ENCODE data around the gene TGFBR3.

The TGFBR3 gene

GRCh38 chr1:91712393-91712792 lies 173.6 kb downstream of the TGFBR3 start:
- Histone ChIP-seq H2BK5ac (ENCODE audit: low read length) (no peak overlapping the region), H2AK5ac (ENCODE audit: low read depth, low read length) (no peak overlapping the region), H3K79me1 (ENCODE audit: low read depth, low read length) (no peaks in the 10 kb centered on the region), H3K4ac (ENCODE audit: low read length) (no peak overlapping the region), H2BK15ac (ENCODE audit: low read length) (no peak overlapping the region), H3K23ac (ENCODE audit: low read depth, low read length, poor library complexity) (no peak overlapping the region), H2BK120ac (ENCODE audit: low read depth, low read length) (no peak overlapping the region), H3K4me2 (ENCODE audit: insufficient read depth, low read length, poor library complexity, severe bottlenecking) (no peak overlapping the region), H3K14ac (ENCODE audit: low read length) (no peak overlapping the region), H3K9ac (ENCODE audit: low read depth, low read length, poor library complexity) (no peak overlapping the region), H3K18ac (ENCODE audit: low read length) (no peak overlapping the region), H3K9me3 (replicated peaks in 1 of 2; ENCODE audit: control insufficient read depth in 2 of 2, insufficient read depth in 1 of 2, low read depth in 1 of 2, low read length in 2 of 2) (no peaks in the 10 kb centered on the region), H4K91ac (ENCODE audit: low read depth, low read length, poor library complexity) (no peak overlapping the region), H2BK12ac (ENCODE audit: low read length) (no peak overlapping the region), H3K27me3 (ENCODE audit: control insufficient read depth in 3 of 3, insufficient read depth in 3 of 3, low read depth in 1 of 3, low read length in 3 of 3) (no peaks in the 10 kb centered on the region), H3K36me3 (replicated peaks in 1 of 2; ENCODE audit: control insufficient read depth in 2 of 2, insufficient read depth in 2 of 2, low read length in 2 of 2) (peaks cover 0 to 7% of the 10 kb centered on the region in 2 donors), H2AFZ (ENCODE audit: low read length) (no peak overlapping the region), H4K8ac (ENCODE audit: low read depth, low read length) (no peak overlapping the region), H3K27ac (replicated peaks; ENCODE audit: low read length) (no peak overlapping the region), H3K4me1 (ENCODE audit: control insufficient read depth in 2 of 2, insufficient read depth in 1 of 2, low read depth in 1 of 2, low read length in 2 of 2) (peaks cover 3 to 9% of the 10 kb centered on the region in 2 donors), H3K4me3 (ENCODE audit: low read length in 2 of 2) (no peak overlapping the region)
- no peak for DNase-seq (ENCODE audit: low spot score)
- no CpG with 5 or more reads among the region's 3 CpGs for WGBS, 2 donors (ENCODE audit: extremely low coverage in 2 of 2, insufficient read length in 2 of 2, insufficient replicate concordance in 1 of 2)

GRCh38 chr1:91711504-91712247 lies 174.3 kb downstream of the TGFBR3 start:
- no peak overlapping the region for H4K8ac ChIP-seq (ENCODE audit: low read depth, low read length)
- DNase-seq (ENCODE audit: low spot score), result no peak
- H2BK15ac ChIP-seq (ENCODE audit: low read length), result no peak overlapping the region
- no peak overlapping the region for H3K18ac ChIP-seq (ENCODE audit: low read length)
- H2AFZ ChIP-seq (ENCODE audit: low read length), result no peak overlapping the region
- H2BK12ac ChIP-seq (ENCODE audit: low read length), result no peak overlapping the region
- no peak overlapping the region for H3K4me2 ChIP-seq (ENCODE audit: insufficient read depth, low read length, poor library complexity, severe bottlenecking)
- H3K27ac ChIP-seq (replicated peaks; ENCODE audit: low read length), result no peak overlapping the region
- no peak overlapping the region for H4K91ac ChIP-seq (ENCODE audit: low read depth, low read length, poor library complexity)
- H2BK5ac ChIP-seq (ENCODE audit: low read length), result no peak overlapping the region
- no peak overlapping the region for H2BK120ac ChIP-seq (ENCODE audit: low read depth, low read length)
- H2AK5ac ChIP-seq (ENCODE audit: low read depth, low read length), result no peak overlapping the region
- H3K27me3 ChIP-seq (ENCODE audit: control insufficient read depth in 3 of 3, insufficient read depth in 3 of 3, low read depth in 1 of 3, low read length in 3 of 3), result no peaks in the 10 kb centered on the region
- no peaks in the 10 kb centered on the region for H3K79me1 ChIP-seq (ENCODE audit: low read depth, low read length)
- H3K14ac ChIP-seq (ENCODE audit: low read length), result no peak overlapping the region
- H3K36me3 ChIP-seq (replicated peaks in 1 of 2; ENCODE audit: control insufficient read depth in 2 of 2, insufficient read depth in 2 of 2, low read length in 2 of 2), result peaks cover 0 to 7% of the 10 kb centered on the region in 2 donors
- H3K9ac ChIP-seq (ENCODE audit: low read depth, low read length, poor library complexity), result no peak overlapping the region
- H3K23ac ChIP-seq (ENCODE audit: low read depth, low read length, poor library complexity), result no peak overlapping the region
- no CpG with 5 or more reads among the region's 5 CpGs for WGBS, 2 donors (ENCODE audit: extremely low coverage in 2 of 2, insufficient read length in 2 of 2, insufficient replicate concordance in 1 of 2)
- peaks cover 3 to 9% of the 10 kb centered on the region in 2 donors for H3K4me1 ChIP-seq (ENCODE audit: control insufficient read depth in 2 of 2, insufficient read depth in 1 of 2, low read depth in 1 of 2, low read length in 2 of 2)
- H3K4ac ChIP-seq (ENCODE audit: low read length), result no peak overlapping the region
- H3K9me3 ChIP-seq (replicated peaks in 1 of 2; ENCODE audit: control insufficient read depth in 2 of 2, insufficient read depth in 1 of 2, low read depth in 1 of 2, low read length in 2 of 2), result no peaks in the 10 kb centered on the region
- no peak overlapping the region for H3K4me3 ChIP-seq (ENCODE audit: low read length in 2 of 2)

- DNase-seq (ENCODE audit: low spot score), result no peak
- Histone ChIP-seq H2BK5ac (ENCODE audit: low read length) (no peak overlapping the region), H4K91ac (ENCODE audit: low read depth, low read length, poor library complexity) (no peak overlapping the region), H3K4ac (ENCODE audit: low read length) (no peak overlapping the region), H3K9me3 (replicated peaks in 1 of 2; ENCODE audit: control insufficient read depth in 2 of 2, insufficient read depth in 1 of 2, low read depth in 1 of 2, low read length in 2 of 2) (no peaks in the 10 kb centered on the region), H3K27me3 (ENCODE audit: control insufficient read depth in 3 of 3, insufficient read depth in 3 of 3, low read depth in 1 of 3, low read length in 3 of 3) (no peaks in the 10 kb centered on the region), H2BK15ac (ENCODE audit: low read length) (no peak overlapping the region), H3K27ac (replicated peaks; ENCODE audit: low read length) (no peak overlapping the region), H3K18ac (ENCODE audit: low read length) (no peak overlapping the region), H3K79me1 (ENCODE audit: low read depth, low read length) (no peaks in the 10 kb centered on the region), H2AFZ (ENCODE audit: low read length) (no peak overlapping the region), H3K9ac (ENCODE audit: low read depth, low read length, poor library complexity) (no peak overlapping the region), H3K4me2 (ENCODE audit: insufficient read depth, low read length, poor library complexity, severe bottlenecking) (no peak overlapping the region), H2AK5ac (ENCODE audit: low read depth, low read length) (no peak overlapping the region), H3K4me1 (ENCODE audit: control insufficient read depth in 2 of 2, insufficient read depth in 1 of 2, low read depth in 1 of 2, low read length in 2 of 2) (peaks cover 6 to 16% of the 10 kb centered on the region in 2 donors), H4K8ac (ENCODE audit: low read depth, low read length) (no peak overlapping the region), H3K23ac (ENCODE audit: low read depth, low read length, poor library complexity) (no peak overlapping the region), H2BK120ac (ENCODE audit: low read depth, low read length) (no peak overlapping the region), H3K14ac (ENCODE audit: low read length) (no peak overlapping the region), H2BK12ac (ENCODE audit: low read length) (peak overlapping the region; percentile 43), H3K36me3 (replicated peaks in 1 of 2; ENCODE audit: control insufficient read depth in 2 of 2, insufficient read depth in 2 of 2, low read length in 2 of 2) (peaks cover 0 to 1% of the 10 kb centered on the region in 2 donors), H3K4me3 (ENCODE audit: low read length in 2 of 2) (no peak overlapping the region)
- no CpG with 5 or more reads among the region's 4 CpGs for WGBS, 2 donors (ENCODE audit: extremely low coverage in 2 of 2, insufficient read length in 2 of 2, insufficient replicate concordance in 1 of 2)
Measured at GRCh38 chr1:91710261-91710660, 175.7 kb downstream of the TGFBR3 start.

- Histone ChIP-seq H3K4ac (ENCODE audit: low read length) (no peak overlapping the region), H2AFZ (ENCODE audit: low read length) (no peak overlapping the region), H3K36me3 (replicated peaks in 1 of 2; ENCODE audit: control insufficient read depth in 2 of 2, insufficient read depth in 2 of 2, low read length in 2 of 2) (peaks cover 0 to 1% of the 10 kb centered on the region in 2 donors), H3K9me3 (replicated peaks in 1 of 2; ENCODE audit: control insufficient read depth in 2 of 2, insufficient read depth in 1 of 2, low read depth in 1 of 2, low read length in 2 of 2) (no peaks in the 10 kb centered on the region), H2BK15ac (ENCODE audit: low read length) (no peak overlapping the region), H2BK120ac (ENCODE audit: low read depth, low read length) (no peak overlapping the region), H3K79me1 (ENCODE audit: low read depth, low read length) (no peaks in the 10 kb centered on the region), H3K18ac (ENCODE audit: low read length) (no peak overlapping the region), H3K14ac (ENCODE audit: low read length) (no peak overlapping the region), H3K4me1 (ENCODE audit: control insufficient read depth in 2 of 2, insufficient read depth in 1 of 2, low read depth in 1 of 2, low read length in 2 of 2) (peaks cover 5 to 15% of the 10 kb centered on the region in 2 donors), H3K4me3 (ENCODE audit: low read length in 2 of 2) (no peak overlapping the region), H2AK5ac (ENCODE audit: low read depth, low read length) (no peak overlapping the region), H3K27me3 (ENCODE audit: control insufficient read depth in 3 of 3, insufficient read depth in 3 of 3, low read depth in 1 of 3, low read length in 3 of 3) (no peaks in the 10 kb centered on the region), H3K9ac (ENCODE audit: low read depth, low read length, poor library complexity) (no peak overlapping the region), H3K23ac (ENCODE audit: low read depth, low read length, poor library complexity) (no peak overlapping the region), H3K27ac (replicated peaks; ENCODE audit: low read length) (no peak overlapping the region), H3K4me2 (ENCODE audit: insufficient read depth, low read length, poor library complexity, severe bottlenecking) (no peak overlapping the region), H2BK12ac (ENCODE audit: low read length) (no peak overlapping the region), H2BK5ac (ENCODE audit: low read length) (no peak overlapping the region), H4K91ac (ENCODE audit: low read depth, low read length, poor library complexity) (no peak overlapping the region), H4K8ac (ENCODE audit: low read depth, low read length) (no peak overlapping the region)
- no CpG with 5 or more reads among the region's 5 CpGs for WGBS, 2 donors (ENCODE audit: extremely low coverage in 2 of 2, insufficient read length in 2 of 2, insufficient replicate concordance in 1 of 2)
- DNase-seq (ENCODE audit: low spot score), result no peak
Measured at GRCh38 chr1:91708691-91709090, 177.3 kb downstream of the TGFBR3 start.

Measured in neuronal stem cell (in vitro differentiated cells).